Sigmoid colon (tissue), 7 donors: Measurements from ENCODE around the gene INSIG2. TPM values are rescaled to one million over a fixed set of nuclear protein-coding genes. Genes with fewer than 3 reads are reported as not detected.

Experiments
- DNase-seq: peaks from one replicate; pipeline ENCODE4 v3.0.0-alpha.2; 2019
- H3K27ac ChIP-seq, 4 donors: fragments of 200-600 bp; sonication (generic); one replicate each; pipeline ENCODE4 v1.5.1; 2016 to 2019; ENCODE audit warnings: mild to moderate bottlenecking in 1 of 4
- H3K27me3 ChIP-seq, 3 donors: fragments of 200-600 bp; sonication (generic); one replicate each; pipeline ENCODE4 v1.5.1; 2019; ENCODE audit warnings: mild to moderate bottlenecking in 1 of 3
- H3K36me3 ChIP-seq, 4 donors: fragments of 200-600 bp; sonication (generic); one replicate each; pipeline ENCODE4 v1.5.1; 2016 to 2019
- H3K4me1 ChIP-seq, 4 donors: fragments of 200-600 bp; sonication (generic); one replicate each; pipeline ENCODE4 v1.5.1; 2017 to 2019
- H3K4me3 ChIP-seq, 4 donors: fragments of 200-600 bp; sonication (generic); one replicate each; pipeline ENCODE4 v1.5.1; 2017 to 2019; ENCODE audit warnings: mild to moderate bottlenecking in 2 of 4, moderate library complexity in 1 of 4
- H3K9me3 ChIP-seq, 4 donors: fragments of 200-600 bp in 3 of 4; sonication (generic) in 3 of 4; one replicate each; pipeline versions ENCODE4 v1.5.1 to v1.6.1; 2013 to 2019
- EP300 ChIP-seq, 4 donors: sonication (generic); formaldehyde crosslinking; IDR thresholded peaks; one replicate each; pipeline ENCODE4 v1.6.1; 2017; ENCODE audit warnings: antibody characterized with exemption in 4 of 4
- POLR2A ChIP-seq, 2 donors: fragments of 450-650 bp; IDR thresholded peaks; one replicate each; pipeline ENCODE4 v1.6.1; 2016; ENCODE audit warnings: antibody characterized with exemption in 2 of 2, mild to moderate bottlenecking in 2 of 2, moderate library complexity in 2 of 2
- POLR2AphosphoS5 ChIP-seq, 4 donors: sonication (generic); formaldehyde crosslinking; IDR thresholded peaks; one replicate each; pipeline ENCODE4 v1.6.1; 2017; ENCODE audit warnings: antibody characterized with exemption in 4 of 4
- WGBS, 2 donors: extraction: QIAGEN DNeasy Blood & Tissue Kit; methylation state at CpG; one replicate each; pipeline ENCODE4 v1.1.7; 2013; 5-methylcytosine and 5-hydroxymethylcytosine counted together
- intact Hi-C: fragments of 100-400 bp; cut with DNase I; formaldehyde crosslinking; loops from one replicate; pipeline ENCODE4 v1.15.1; 2023
- polyA plus RNA-seq, 3 donors: library from polyadenylated mRNA; stranded (reverse); fragments of 200-250 nt; gene quantifications; one replicate each; pipeline ENCODE4 v1.2.3, GENCODE V29; 2013
- total RNA-seq, 4 donors: library from RNA; depleted of rRNA; stranded (reverse); fragments of >200 nt; gene quantifications; one replicate each; pipeline ENCODE4 v1.1.0, GENCODE V29; 2016
- TF ChIP-seq, protein P1 (sequence below), 4 experiments: fragments of 450-650 bp in 3 of 4; fragments of 200-600 bp in 1 of 4; IDR thresholded peaks; one replicate each; pipeline ENCODE4 v1.5.1; 2016 to 2019; ENCODE audit warnings: antibody characterized with exemption in 4 of 4, mild to moderate bottlenecking in 3 of 4, moderate library complexity in 2 of 4
- donor health status: healthy with polysubstance abuse.
- donor health status: Bipolar disorder and iron deficiency.
- donor health status: healthy.

INSIG2 gene
- total and polyA plus RNA-seq, 7 donors: 7.2 to 20.7 (median 15.2) TPM

DNA sequence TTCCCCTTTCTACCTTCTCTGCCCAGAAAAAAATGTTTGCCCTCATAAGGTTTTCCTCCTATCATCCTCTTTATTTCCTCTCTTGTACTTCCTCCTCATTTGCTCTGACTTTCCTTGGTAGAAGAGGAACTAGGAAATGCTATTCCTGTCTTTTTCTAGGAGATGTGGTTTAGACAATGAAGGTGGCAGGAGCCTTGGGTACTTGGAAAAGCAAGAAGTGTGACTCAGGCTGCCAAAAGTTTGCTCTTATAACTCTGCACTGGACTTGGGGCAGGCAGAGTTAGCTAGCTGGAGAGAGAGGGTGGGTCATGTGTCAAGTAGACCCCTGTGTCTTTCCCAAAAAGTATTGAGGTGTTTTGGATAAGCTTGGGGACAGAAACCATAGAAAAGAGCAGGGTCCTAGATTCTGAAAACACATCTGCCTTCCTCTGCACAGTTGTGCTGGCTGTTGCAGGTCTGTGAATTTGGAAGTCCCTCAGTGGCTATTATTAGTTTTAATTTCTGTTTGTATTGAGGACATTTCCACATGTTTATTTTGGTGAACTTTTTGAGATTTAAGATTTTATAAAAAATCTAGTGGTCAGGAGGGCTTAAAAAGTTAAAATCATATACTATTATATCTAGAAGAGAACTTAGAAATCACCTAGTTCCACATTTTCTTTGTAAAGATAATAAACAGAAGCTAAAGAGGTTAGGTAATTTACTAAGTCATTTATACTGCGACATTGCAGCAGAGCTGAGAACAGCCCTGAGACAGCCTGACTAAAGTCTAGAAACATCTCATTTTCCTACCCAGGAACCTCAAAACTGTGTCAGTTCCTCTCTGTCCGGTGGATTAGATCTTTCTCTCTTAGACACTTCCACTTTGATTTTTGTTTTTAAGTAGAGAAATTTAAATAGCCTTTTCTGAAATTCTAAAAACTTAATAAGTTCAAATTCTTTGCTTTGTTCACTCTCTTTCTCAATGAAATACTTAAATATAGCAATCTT, 16.0 kb downstream of the INSIG2 start:
- Histone ChIP-seq H3K4me1 (no peaks in the 10 kb centered on the region), H3K27me3 (no peaks in the 10 kb centered on the region), H3K27ac (no peak overlapping the region), H3K36me3 (peaks cover 0 to 61% (median 6%) of the 10 kb centered on the region in 4 donors), H3K9me3 (no peaks in the 10 kb centered on the region), H3K4me3 (no peak overlapping the region)
- WGBS, 2 donors: 69 to 85% methylated on average over 2 of the region's 2 CpGs
- no peak for DNase-seq
- TF ChIP-seq, protein P1, sequence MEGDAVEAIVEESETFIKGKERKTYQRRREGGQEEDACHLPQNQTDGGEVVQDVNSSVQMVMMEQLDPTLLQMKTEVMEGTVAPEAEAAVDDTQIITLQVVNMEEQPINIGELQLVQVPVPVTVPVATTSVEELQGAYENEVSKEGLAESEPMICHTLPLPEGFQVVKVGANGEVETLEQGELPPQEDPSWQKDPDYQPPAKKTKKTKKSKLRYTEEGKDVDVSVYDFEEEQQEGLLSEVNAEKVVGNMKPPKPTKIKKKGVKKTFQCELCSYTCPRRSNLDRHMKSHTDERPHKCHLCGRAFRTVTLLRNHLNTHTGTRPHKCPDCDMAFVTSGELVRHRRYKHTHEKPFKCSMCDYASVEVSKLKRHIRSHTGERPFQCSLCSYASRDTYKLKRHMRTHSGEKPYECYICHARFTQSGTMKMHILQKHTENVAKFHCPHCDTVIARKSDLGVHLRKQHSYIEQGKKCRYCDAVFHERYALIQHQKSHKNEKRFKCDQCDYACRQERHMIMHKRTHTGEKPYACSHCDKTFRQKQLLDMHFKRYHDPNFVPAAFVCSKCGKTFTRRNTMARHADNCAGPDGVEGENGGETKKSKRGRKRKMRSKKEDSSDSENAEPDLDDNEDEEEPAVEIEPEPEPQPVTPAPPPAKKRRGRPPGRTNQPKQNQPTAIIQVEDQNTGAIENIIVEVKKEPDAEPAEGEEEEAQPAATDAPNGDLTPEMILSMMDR (IDR thresholded peaks at IDR 0.05): no peak
- no peak for TF ChIP-seq EP300 (IDR thresholded peaks at IDR 0.05)
- no peak for TF ChIP-seq POLR2A (IDR thresholded peaks at IDR 0.05)
- TF ChIP-seq POLR2AphosphoS5 (IDR thresholded peaks at IDR 0.05): no peak
- intact Hi-C loops: no loop called here

DNA sequence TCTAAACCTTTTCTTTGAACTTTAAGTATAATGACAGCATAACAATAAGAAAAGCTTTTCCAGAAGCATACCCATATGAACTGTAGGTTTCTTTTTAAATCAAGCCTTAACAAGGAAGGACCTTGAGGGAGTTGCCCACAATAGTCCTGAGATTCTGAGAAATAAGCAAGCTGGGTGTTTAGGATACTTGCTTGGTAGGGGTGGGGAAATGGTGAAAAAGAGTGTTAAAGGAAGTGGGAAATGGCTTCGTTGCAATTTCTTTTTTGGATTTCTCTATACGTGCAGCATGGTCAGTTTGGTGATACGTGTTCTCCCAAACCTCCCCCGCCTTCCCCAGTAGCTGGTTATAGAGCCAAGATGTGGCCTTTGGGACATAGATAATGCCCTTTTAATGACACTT, 17.2 kb downstream of the INSIG2 start:
- Histone ChIP-seq H3K27ac (no peak overlapping the region), H3K4me3 (no peak overlapping the region), H3K4me1 (no peaks in the 10 kb centered on the region), H3K27me3 (no peaks in the 10 kb centered on the region), H3K9me3 (no peaks in the 10 kb centered on the region), H3K36me3 (peaks cover 0 to 73% (median 8%) of the 10 kb centered on the region in 4 donors)
- intact Hi-C loops: no loop called here
- WGBS, 2 donors: 82 to 93% methylated on average over 4 of the region's 4 CpGs
- TF ChIP-seq EP300 (IDR thresholded peaks at IDR 0.05): no peak
- DNase-seq: no peak

DNA sequence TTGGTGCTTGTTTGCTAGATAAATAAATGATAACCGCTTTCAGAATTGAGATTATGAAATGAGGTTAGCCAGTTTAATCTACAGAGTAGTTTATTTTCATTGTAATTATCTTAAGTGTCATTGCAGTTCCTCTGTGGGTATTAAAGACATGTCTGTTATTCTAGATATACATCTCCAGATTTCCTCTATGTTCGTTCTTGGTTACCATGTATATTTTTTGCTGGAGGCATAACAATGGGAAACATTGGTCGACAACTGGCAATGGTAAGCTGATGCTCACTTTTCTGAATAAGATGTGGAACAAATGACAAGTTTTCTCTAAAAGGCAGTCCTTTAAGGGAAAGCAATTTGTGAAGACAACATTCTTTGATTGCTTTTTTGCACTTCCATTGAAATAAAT, 18.7 kb downstream of the INSIG2 start:
- H3K27me3 ChIP-seq: no peaks in the 10 kb centered on the region
- no peaks in the 10 kb centered on the region for H3K9me3 ChIP-seq
- 78 to 94% methylated on average over 3 of the region's 3 CpGs for WGBS, 2 donors
- no peak for DNase-seq
- H3K4me3 ChIP-seq: no peak overlapping the region
- intact Hi-C loops: no loop called here
- H3K27ac ChIP-seq: no peak overlapping the region
- TF ChIP-seq, protein P1 (IDR thresholded peaks at IDR 0.05): no peak
- H3K4me1 ChIP-seq: no peaks in the 10 kb centered on the region
- H3K36me3 ChIP-seq: peaks cover 0 to 73% (median 8%) of the 10 kb centered on the region in 4 donors

DNA sequence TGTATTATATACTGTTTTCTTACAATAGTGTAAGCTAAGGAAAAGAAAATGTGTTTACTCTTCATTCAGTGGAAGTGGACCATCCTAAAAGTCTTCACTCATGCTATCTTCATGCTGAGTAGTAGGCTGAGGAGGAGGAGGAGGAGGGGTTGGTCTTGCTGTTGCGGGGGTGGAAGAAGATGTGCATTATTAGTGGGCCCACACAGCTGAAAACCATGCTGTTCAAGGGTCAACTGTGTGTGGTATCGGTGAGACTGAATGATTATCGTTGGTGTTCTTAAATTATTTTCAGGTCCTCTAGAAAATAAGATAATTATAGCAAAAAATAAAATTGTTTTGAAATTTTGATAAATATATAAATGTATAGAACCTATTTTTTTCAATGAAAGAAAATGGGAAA, 22.0 kb downstream of the INSIG2 start:
- 98 to 99% methylated on average over 3 of the region's 3 CpGs for WGBS, 2 donors
- Histone ChIP-seq H3K4me3 (no peak overlapping the region), H3K4me1 (peaks cover 0 to 5% (median 0%) of the 10 kb centered on the region in 4 donors), H3K27me3 (no peaks in the 10 kb centered on the region), H3K9me3 (no peaks in the 10 kb centered on the region), H3K27ac (no peak overlapping the region), H3K36me3 (peaks cover 0 to 46% (median 4%) of the 10 kb centered on the region in 4 donors)
- TF ChIP-seq POLR2A (IDR thresholded peaks at IDR 0.05): no peak
- no peak for TF ChIP-seq EP300 (IDR thresholded peaks at IDR 0.05)
- no peak for TF ChIP-seq POLR2AphosphoS5 (IDR thresholded peaks at IDR 0.05)
- intact Hi-C loops: no loop called here
- no peak for DNase-seq

DNA sequence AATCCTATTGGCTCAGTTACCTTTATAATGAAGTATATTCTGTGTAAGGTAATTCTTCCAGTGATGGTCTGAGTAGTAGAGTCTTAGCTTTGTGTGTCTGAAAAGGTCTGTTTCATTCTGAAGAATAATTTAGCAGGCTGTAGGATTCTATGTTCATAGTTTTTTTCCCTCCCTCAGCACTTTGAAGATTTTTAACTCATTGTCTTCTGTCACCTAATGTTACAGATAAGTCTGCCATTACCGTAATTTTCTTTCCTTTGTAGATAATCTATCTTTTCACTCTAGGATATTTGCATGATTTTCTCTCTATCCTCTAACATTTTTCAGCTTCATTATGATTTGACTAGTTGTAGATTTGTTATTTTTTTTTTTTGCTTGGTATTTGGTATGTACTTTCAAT, 22.7 kb downstream of the INSIG2 start:
- no peak for DNase-seq

More for the DNA sequence above, 22.7 kb downstream of the INSIG2 start:
- Histone ChIP-seq H3K9me3 (no peaks in the 10 kb centered on the region), H3K4me1 (peaks cover 0 to 5% (median 0%) of the 10 kb centered on the region in 4 donors), H3K27me3 (no peaks in the 10 kb centered on the region), H3K36me3 (peaks cover 0 to 39% (median 4%) of the 10 kb centered on the region in 4 donors), H3K4me3 (no peak overlapping the region), H3K27ac (no peak overlapping the region)
- 97 to 98% methylated on average over 1 of the region's 1 CpG for WGBS, 2 donors
- intact Hi-C loops: no loop called here
- TF ChIP-seq EP300 (IDR thresholded peaks at IDR 0.05) (no peak), POLR2AphosphoS5 (IDR thresholded peaks at IDR 0.05) (no peak), POLR2A (IDR thresholded peaks at IDR 0.05) (no peak)
- TF ChIP-seq, protein P1 (IDR thresholded peaks at IDR 0.05): no peak
